HG02588 (cell line): Measurements from ENCODE around the gene KCMF1.

Experiments
- ATAC-seq: cut with Tn5 transposase; IDR thresholded peaks from one replicate; pipeline ENCODE4 v1.9.1; 2021; ENCODE audit warnings: mild to moderate bottlenecking, moderate library complexity; ENCODE audit not compliant: unreplicated experiment

The KCMF1 gene

DNA sequence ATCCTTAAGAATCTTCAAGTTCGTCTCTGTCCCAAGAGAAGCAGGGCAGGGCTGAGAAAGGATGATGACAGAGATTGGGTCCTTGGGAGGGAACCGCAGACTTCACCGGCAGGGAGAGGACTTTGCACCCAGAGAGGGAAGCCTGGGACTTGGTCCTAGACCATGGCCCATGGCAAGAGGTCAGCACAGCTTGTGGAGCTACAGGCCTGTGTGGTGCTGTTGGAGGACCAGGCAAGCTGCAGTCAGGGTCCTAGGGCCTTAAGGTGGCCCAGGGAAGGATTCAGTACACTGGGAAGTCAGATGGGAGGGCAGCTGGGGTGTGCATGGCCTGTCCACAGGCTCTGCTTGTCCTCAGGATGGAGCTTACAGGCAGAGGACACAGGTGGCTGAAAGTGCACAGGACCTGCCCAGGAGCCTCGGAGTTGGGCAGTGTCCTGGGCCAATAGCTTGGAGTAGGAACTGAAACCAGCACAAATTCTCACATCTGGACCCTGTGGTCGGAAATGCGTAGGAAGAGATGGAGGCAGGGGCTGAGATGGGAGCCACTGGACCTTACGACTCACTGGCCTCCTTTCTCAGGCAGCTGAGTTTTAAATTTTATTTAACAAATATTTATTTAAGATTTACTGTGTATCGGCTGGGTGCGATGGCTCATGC lies 105.8 kb downstream of the KCMF1 start:
- no peak for ATAC-seq

DNA sequence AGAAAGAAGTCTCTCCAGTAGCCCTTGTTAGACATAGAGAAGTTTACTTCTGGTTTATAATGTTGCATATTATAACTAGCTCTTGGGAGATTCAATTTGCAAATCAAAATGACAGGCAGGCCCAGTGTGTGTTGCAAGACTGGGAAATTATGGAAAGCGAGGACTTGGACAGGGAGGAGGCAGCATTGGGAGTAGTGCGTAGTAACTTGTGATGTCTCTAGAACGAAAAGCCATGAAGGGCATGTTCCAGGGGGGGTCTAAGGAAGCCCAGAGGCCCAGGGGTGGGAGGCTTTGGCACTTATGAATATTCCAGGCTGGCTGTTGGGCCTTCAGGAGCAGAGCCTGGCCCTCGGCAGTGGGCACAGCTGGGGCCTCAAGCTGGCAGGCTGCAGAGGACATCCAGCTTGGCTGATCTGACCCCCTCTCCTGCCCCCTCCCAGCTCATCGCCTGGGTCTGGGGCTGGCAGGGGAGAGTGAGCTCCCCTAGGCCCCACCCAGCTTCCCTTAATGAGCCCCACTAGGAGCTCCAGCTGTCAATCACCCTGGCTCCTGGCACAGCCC lies 107.0 kb downstream of the KCMF1 start:
- ATAC-seq = no peak

DNA sequence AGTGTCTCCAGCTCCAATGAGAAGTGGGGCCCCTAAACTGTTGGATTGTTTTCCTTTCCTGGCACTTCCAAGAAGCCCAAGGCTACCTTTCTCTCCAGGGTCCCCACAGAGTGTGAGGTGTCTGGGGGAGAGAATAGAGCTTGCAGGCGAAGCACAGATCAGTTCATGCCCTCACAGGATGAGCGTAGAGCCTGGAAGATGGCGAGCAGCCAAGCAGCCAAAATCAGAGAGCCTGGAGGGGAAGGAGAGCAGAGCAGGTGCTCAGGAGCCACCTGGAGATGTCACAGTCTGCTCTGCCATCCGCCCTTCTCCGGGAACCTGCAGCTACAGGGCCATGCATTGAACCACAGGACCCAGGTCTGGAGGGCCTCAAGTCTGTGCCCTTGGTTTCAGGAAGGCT lies 107.6 kb downstream of the KCMF1 start:
- ATAC-seq = no peak

DNA sequence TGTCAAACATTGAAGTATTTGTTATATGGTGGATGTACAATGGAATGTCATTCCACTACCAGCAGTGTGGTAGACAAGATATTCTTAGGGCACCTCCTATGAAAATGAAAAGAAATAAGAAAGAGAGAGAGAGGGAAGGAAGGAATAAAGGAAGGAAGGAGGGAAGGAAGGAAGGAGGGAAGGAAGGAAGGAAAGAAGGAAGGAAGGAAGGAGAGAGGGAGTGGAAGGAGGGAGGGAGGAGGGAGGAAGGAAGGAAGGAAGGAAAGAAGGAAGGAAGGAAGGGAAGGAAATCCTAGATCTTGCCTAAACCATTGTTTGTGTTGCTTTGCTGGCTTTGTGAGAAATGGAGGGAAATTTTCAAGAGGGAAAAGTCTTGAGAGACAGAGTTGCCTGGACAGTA lies 112.1 kb downstream of the KCMF1 start:
- no peak for ATAC-seq

DNA sequence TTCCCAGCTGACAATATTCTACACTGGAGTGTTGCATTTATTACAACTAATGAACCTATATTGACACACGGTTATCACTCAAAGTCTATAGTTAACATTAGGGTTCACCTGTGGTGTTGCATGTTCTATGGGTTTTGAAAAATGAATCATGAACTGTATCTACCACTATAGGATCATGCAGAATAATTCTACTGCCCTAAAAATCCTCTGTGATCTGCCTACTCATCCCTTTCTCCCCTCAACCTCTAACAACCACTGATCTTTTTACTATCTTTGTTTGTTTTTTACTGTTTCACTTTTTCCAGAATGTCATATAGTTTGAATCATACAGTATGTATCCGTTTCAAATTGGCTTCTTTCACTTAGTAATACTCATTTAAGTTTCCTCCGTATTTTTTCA lies 114.6 kb downstream of the KCMF1 start:
- no peak for ATAC-seq

DNA sequence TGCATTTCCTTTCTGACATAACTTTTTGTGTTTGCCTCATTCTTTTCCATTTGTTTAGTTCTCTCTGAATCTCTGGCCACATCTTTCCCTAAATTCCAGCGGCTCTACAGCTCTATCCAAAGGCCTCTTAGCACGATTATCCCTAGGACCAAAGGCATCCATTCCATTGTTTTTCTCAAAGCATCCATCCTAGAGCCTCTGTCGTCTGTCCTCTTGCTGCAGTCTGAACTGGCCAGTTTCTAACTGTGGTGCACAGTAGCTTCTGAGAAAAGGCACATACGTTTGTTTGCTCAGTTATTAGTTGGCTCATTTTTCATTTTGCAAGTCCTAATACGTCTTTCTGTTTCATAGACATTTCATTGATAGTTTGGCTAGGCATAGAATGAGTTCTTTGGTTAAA lies 116.6 kb downstream of the KCMF1 start:
- no peak for ATAC-seq

DNA sequence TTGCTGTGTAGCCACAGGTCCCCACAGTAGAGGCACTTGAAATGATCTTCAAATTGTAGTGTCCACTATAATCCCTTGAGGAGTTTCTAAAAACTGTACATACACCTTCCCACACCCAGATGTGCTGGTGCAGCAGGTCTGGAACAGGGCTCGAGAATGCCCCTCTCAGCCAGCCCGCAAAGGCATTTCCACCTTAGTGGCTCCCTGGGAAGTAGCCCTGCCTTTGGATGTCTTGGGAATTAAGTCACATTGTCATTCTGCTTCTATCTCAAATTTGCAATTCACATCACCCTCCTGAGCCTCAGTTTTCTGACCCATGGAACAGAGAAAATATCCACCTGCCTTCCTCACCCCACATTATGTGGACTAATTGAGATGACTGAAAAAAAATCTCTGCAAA lies 118.0 kb downstream of the KCMF1 start:
- ATAC-seq = no peak

DNA sequence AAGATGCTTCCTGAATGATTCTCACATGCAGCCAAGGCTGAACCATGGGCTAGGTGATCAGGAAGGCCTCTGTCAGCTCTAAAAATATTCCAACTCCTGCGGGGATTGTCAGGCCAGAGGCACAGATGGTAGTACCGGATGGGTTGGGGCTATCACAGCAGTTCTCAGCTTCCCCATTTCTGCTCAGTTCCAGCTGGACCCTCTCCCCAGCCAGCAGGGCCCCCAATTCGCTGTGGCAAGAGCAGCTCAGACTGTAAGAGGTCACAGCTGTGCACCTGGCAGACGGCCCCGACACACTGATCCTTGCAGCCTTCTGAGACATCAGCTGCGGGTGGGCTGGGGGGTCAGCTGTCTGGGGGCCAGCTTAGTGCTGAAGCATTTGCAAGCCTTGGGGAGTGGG lies 118.6 kb downstream of the KCMF1 start:
- no peak for ATAC-seq

DNA sequence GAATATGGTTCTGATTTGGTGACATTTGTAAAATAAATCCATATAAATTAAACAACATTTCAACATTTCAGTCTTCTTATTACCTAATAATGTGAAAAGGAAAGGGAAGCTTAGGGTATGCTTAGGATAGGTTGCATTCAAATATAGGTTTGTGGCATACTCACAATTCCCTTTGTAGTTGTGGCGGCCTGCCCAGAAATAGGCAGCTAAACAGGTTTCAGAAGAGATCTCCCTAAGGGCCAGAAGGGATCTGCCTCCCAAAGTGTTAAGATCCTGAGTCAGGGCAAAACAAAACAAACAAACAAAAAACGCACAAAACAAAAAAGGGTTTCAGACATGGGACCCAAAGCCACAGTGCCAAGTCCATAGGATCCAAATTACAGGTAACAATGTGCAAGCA lies 120.9 kb downstream of the KCMF1 start:
- ATAC-seq = no peak

DNA sequence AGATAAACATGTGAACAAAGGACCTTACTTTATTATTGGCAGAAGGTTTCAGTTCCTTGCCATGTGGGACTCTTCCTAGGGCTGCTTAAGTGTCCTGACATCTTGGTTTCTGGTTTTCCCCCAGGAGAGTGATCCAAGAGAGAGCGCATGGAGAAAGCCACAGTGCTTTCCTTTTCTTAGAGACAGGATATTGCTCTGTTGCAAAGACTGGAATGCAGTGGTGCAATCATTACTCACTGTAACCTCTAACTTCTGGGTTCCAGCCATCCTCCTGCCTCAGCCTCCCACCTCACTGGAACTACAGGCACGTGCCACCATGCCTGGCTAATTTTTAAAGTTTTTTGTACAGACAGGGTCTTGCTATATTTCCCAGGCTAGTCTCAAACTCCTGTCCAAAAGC lies 124.1 kb downstream of the KCMF1 start:
- no peak for ATAC-seq

DNA sequence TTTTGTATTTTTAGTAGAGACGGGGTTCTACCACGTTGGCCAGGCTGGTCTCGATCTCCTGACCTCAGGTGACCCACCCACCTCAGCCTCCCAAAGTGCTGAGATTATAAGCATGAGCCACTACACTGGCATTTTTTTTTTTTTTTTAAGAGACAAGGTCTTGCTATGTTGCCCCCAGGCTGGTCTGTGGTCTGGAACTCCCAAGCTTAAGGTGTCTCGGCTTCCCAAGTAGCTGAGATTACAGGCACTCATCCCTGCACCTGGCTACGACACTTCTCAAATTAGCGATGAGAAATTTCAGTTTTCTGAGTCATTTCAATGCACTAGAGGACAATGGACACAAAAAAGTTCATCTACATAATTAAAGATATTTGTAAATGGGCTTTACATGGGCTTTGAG lies 125.7 kb downstream of the KCMF1 start:
- no peak for ATAC-seq

DNA sequence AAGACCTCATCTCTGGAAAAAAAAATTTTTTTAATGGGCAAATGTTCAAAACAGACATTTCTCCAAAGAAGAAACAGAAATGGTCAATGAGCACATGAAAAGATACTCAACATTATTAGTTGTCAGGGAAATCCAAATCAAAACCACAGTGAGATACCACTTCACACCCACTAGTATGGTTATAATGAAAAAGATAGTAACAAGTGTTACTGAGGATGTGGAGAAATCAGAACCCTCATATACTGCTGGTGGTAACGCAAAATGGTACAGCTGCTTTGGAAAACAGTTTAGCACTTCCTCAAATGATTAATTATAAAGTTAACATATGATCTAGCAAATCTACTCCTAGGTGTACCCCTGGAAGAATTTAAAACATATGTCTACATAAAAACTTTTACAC lies 133.3 kb downstream of the KCMF1 start:
- no peak for ATAC-seq

DNA sequence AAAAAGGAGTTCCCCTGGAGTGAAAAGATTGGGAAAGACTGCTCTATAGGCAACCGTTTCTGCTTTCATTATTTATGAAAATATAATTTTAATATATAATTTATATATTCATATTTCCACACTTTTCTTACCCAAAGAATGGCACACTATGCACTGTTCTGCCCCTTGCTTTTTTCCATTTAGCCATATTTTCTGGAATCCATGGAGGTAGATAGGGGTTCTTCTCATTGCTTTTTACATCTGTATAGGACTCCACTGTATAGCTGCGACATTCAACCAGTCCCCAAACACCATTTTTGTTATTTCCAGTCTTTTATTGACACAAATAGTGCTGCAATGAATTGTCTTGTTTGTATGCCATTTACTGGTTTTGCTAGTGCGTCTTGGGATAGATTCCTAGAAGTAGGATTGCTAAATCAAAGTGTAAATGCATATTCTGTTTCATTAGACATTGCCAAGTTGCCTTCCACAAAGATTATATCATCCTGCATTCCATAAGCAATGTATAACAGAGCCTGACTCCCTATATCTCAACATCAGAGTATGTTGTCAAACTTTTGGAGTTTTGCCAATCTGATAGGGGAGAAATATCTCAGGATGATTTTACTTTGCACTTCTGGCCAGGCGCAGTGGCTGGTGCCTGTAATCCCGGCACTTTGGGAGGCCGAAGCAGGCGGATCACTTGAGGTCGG lies 135.7 kb downstream of the KCMF1 start:
- no peak for ATAC-seq
